GM23248 (cell line): Measurements from ENCODE around the gene JARID2. TPM values are rescaled to one million over a fixed set of nuclear protein-coding genes. Genes with fewer than 3 reads are reported as not detected.
"Not testable (repeated sequence)": the region's sequence is repeated elsewhere in the genome, so short reads cannot be mapped to it uniquely, and the experiment has no call there.

Experiments used
- DNase-seq: peaks from one replicate; pipeline ENCODE4 v3.0.0-alpha.2; 2015
- H2AFZ ChIP-seq: fragments of 200-600 bp; sonication (generic); 2 replicates; pipeline ENCODE4 v1.6.1; 2016; ENCODE audit warnings: antibody characterized with exemption
- H3F3A ChIP-seq: fragments of 200-600 bp; sonication (generic); 2 replicates; pipeline ENCODE4 v1.6.1; 2016; ENCODE audit warnings: mild to moderate bottlenecking, antibody characterized with exemption, mixed run types; ENCODE audit not compliant: insufficient read depth
- H3K27ac ChIP-seq: fragments of 200-600 bp; sonication (generic); 2 replicates; pipeline ENCODE4 v1.5.1; 2016; ENCODE audit warnings: mild to moderate bottlenecking
- H3K27me3 ChIP-seq: fragments of 200-600 bp; sonication (generic); replicated peaks from 2 replicates; pipeline ENCODE4 v1.6.1; 2016; ENCODE audit warnings: mild to moderate bottlenecking; ENCODE audit not compliant: insufficient read depth
- H3K36me3 ChIP-seq: fragments of 200-600 bp; sonication (generic); 2 replicates; pipeline ENCODE4 v1.6.1; 2016; ENCODE audit warnings: low read depth, mild to moderate bottlenecking
- H3K4me1 ChIP-seq: fragments of 200-600 bp; sonication (generic); 2 replicates; pipeline ENCODE4 v1.6.1; 2016; ENCODE audit warnings: mild to moderate bottlenecking; ENCODE audit not compliant: insufficient read depth
- H3K4me2 ChIP-seq: fragments of 200-600 bp; sonication (generic); one replicate; pipeline ENCODE4 v1.6.1; 2016; ENCODE audit warnings: mild to moderate bottlenecking; ENCODE audit not compliant: unreplicated experiment
- H3K4me3 ChIP-seq: fragments of 200-600 bp; sonication (generic); 2 replicates; pipeline ENCODE4 v1.5.1; 2016; ENCODE audit warnings: mild to moderate bottlenecking
- H3K79me2 ChIP-seq: fragments of 200-600 bp; sonication (generic); 2 replicates; pipeline ENCODE4 v1.6.1; 2016; ENCODE audit warnings: mild to moderate bottlenecking; ENCODE audit not compliant: insufficient read depth
- H3K9ac ChIP-seq: fragments of 200-600 bp; sonication (generic); 2 replicates; pipeline ENCODE4 v1.6.1; 2016; ENCODE audit warnings: mild to moderate bottlenecking
- H3K9me2 ChIP-seq: fragments of 200-600 bp; sonication (generic); 2 replicates; pipeline ENCODE4 v1.6.1; 2016; ENCODE audit warnings: mixed run types, mild to moderate bottlenecking, moderate library complexity; ENCODE audit not compliant: insufficient read depth
- H3K9me3 ChIP-seq: fragments of 200-600 bp; sonication (generic); one replicate; pipeline ENCODE4 v1.6.1; 2017; ENCODE audit warnings: low read depth
- H4K20me1 ChIP-seq: fragments of 200-600 bp; sonication (generic); 2 replicates; pipeline ENCODE4 v1.6.0; 2016; ENCODE audit not compliant: insufficient read depth
- EZH2 ChIP-seq: fragments of 200-600 bp; sonication (generic); IDR thresholded peaks from 2 replicates; pipeline ENCODE4 v1.6.1; 2018; ENCODE audit warnings: antibody characterized with exemption, mild to moderate bottlenecking; ENCODE audit not compliant: insufficient read depth, poor library complexity, severe bottlenecking
- EZH2phosphoT487 ChIP-seq: fragments of 200-600 bp; sonication (generic); IDR thresholded peaks from 2 replicates; pipeline ENCODE4 v1.6.1; 2018; ENCODE audit warnings: antibody characterized with exemption, moderate library complexity, mild to moderate bottlenecking, low read depth; ENCODE audit not compliant: insufficient read depth
- WGBS, 2 experiments: methylation state at CpG; one replicate each; pipeline ENCODE4 v1.1.6; 2015 to 2017; ENCODE audit warnings: low lambda C conversion rate in 2 of 2, low coverage in 1 of 2; ENCODE audit errors: missing lambda C conversion rate in 2 of 2; 5-methylcytosine and 5-hydroxymethylcytosine counted together
- in situ Hi-C: fragments of 300-500 bp; cut with MboI; formaldehyde crosslinking; loops from 2 replicates; pipeline ENCODE4 v1.15.0; 2020
- polyA plus RNA-seq: library from polyadenylated mRNA; unstranded; fragments of >200 nt; fragmentation: Nextera tagmentation; extraction: Ambion mirVana; gene quantifications from 2 replicates; pipeline ENCODE4 v1.2.1, GENCODE V29; 2016
- total RNA-seq: library from RNA; depleted of rRNA; stranded (reverse); fragments of >200 nt; shearing (Covaris generic); gene quantifications from 2 replicates; pipeline ENCODE4 v1.2.3, GENCODE V29; 2014

Gene JARID2
- total and polyA plus RNA-seq, 2 experiments from 2014 or later, result 3.9 to 9.3 TPM

DNA sequence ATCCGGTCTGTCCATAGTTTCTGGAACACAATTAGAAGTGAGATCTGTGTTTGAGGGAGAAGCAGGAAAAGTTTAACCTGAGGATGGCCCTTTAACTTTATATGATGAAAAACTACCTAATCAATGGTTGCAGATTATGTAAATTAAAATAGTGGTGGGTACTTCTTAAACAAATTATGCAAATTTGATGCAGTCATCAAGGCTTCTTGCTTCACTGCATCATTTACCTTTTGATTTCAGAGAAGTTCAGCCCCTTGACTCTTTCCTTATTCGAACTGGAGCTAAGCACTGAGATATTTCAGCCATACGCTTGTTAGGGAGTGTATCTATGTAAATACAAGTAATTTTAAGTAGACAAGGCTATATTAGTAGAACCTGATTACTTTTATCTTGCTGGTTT is 73.8 kb downstream of the JARID2 start:
- 95 to 96% methylated on average over 3 of the region's 3 CpGs for WGBS, 2 experiments
- Histone ChIP-seq H3K4me1 (peaks cover 12% of the 10 kb centered on the region), H3K79me2 (peaks cover 100% of the 10 kb centered on the region), H3K27me3 (no peaks in the 10 kb centered on the region), H3K36me3 (no peaks in the 10 kb centered on the region), H3K9ac (no peak overlapping the region), H4K20me1 (peaks cover 8% of the 10 kb centered on the region; the same call in 1 of the 2 replicates), H2AFZ (no peak overlapping the region), H3K27ac (no peak overlapping the region), H3F3A (no peaks in the 10 kb centered on the region), H3K4me2 (no peak overlapping the region), H3K4me3 (no peak overlapping the region), H3K9me3 (no peaks in the 10 kb centered on the region), H3K9me2 (no peaks in the 10 kb centered on the region; the same call in 1 of the 2 replicates)
- no peak for TF ChIP-seq EZH2phosphoT487
- no peak for TF ChIP-seq EZH2
- no peak for DNase-seq
- in situ Hi-C loops, result no loop called here

DNA sequence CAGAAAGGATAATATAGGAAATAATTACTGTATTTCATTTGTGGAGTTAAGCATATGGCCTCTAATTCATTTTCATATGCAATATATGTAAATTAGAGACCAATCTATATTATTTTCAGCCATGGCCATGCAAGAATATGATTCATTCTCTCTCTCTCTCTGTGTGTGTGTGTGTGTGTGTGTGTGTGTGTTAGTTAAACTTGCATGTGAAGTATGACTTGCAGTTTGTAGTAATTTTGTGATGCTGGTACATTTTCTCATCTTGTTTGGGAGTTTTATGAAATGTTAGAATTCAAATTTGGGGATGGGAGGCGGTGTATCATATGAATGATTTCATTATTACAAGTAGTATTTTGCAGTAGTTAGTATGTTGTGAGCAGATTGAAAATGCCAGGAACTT is 74.8 kb downstream of the JARID2 start:
- Histone ChIP-seq H3K4me3 (no peak overlapping the region), H2AFZ (no peak overlapping the region), H3K9me2 (no peaks in the 10 kb centered on the region), H3K4me2 (no peak overlapping the region), H3K79me2 (peaks cover 100% of the 10 kb centered on the region), H3K9me3 (no peaks in the 10 kb centered on the region), H3K4me1 (peaks cover 12% of the 10 kb centered on the region), H4K20me1 (peaks cover 8% of the 10 kb centered on the region; the same call in 1 of the 2 replicates), H3K36me3 (no peaks in the 10 kb centered on the region), H3K9ac (no peak overlapping the region), H3K27ac (no peak overlapping the region), H3F3A (no peaks in the 10 kb centered on the region), H3K27me3 (no peaks in the 10 kb centered on the region)
- 100% methylated on average over 1 of the region's 1 CpG for WGBS, 2 experiments
- in situ Hi-C loops, result no loop called here
- TF ChIP-seq EZH2 (no peak), EZH2phosphoT487 (no peak)
- DNase-seq, result peak; percentile 43

DNA sequence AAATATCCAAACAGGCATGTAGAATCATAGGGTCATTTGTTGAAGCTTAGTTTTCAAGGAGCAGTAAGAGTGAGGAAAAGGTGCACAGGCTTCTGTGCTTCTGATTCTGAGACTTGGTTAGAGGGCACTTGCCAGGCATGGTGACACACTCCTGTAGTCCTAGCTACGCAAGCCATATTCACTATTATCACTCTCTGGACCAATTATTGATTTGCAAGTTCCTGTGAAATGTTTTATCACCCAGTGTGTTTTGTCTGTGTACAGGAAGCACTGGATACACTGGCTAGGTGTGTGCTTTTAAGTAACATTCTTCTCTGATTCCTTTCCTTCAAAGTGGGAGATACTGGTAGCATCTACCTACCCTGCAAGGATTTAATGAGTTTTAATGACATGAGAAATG is 76.3 kb downstream of the JARID2 start:
- Histone ChIP-seq H4K20me1 (peaks cover 8% of the 10 kb centered on the region; the same call in 1 of the 2 replicates), H3K79me2 (peaks cover 100% of the 10 kb centered on the region), H3K9me3 (no peaks in the 10 kb centered on the region), H3K27me3 (no peaks in the 10 kb centered on the region), H3K9ac (no peak overlapping the region), H3K4me3 (no peak overlapping the region), H3K27ac (no peak overlapping the region), H3F3A (no peaks in the 10 kb centered on the region), H3K9me2 (no peaks in the 10 kb centered on the region), H3K4me1 (peaks cover 12% of the 10 kb centered on the region), H3K36me3 (no peaks in the 10 kb centered on the region), H3K4me2 (no peak overlapping the region), H2AFZ (no peak overlapping the region)
- no peak for TF ChIP-seq EZH2phosphoT487
- TF ChIP-seq EZH2, result no peak
- DNase-seq, result no peak
- 80 to 90% methylated on average over 1 of the region's 1 CpG for WGBS, 2 experiments
- in situ Hi-C loops, result no loop called here

DNA sequence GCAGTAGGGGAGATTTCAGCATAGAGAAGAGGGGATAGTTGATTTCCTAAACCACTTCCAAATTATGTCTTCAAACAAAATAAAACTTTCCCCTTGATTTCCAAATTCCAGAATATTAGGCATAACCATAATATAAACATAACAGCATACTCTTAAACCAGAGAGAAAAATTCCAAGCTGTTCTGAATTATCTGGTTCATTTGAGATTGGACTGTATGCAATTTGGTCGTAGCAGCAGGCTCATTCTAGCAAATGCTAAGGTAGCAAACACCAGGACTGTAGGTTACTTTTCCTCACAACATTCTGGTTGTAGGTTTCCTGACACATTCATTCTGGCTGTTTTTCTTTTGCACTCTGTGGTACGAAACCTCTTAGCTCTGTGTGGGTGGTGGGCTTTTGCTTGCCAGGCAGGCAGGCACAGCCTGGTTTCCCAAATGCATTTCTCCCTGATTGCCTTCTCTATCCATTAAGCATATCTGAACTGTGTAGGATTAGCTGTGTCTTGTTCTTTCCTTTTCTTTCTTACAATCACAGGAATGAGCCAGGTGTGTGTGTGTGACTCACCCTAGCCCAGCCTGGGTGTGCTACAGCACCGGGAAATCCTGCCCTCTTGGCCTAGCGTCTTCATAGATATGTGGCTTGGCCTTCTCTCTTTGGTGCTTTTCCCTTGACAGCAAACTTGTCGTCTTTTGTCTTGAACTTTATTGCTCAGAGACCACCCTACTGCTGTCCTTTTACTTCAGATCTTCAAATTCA is 77.1 kb downstream of the JARID2 start:
- no peak for DNase-seq
- in situ Hi-C loops, result no loop called here
- Histone ChIP-seq H4K20me1 (peaks cover 16% of the 10 kb centered on the region), H3K9ac (no peak overlapping the region), H3F3A (0 out of 2 replicates have a peak, but pooled peaks cover 1% of the 10 kb centered on the region), H3K4me3 (no peak overlapping the region), H3K9me2 (no peaks in the 10 kb centered on the region), H3K36me3 (no peaks in the 10 kb centered on the region), H3K27ac (no peak overlapping the region), H2AFZ (no peak overlapping the region), H3K4me2 (no peak overlapping the region), H3K9me3 (no peaks in the 10 kb centered on the region), H3K4me1 (peaks cover 12% of the 10 kb centered on the region), H3K79me2 (peaks cover 100% of the 10 kb centered on the region), H3K27me3 (no peaks in the 10 kb centered on the region)
- 78 to 84% methylated on average over 5 of the region's 5 CpGs for WGBS, 2 experiments
- TF ChIP-seq EZH2phosphoT487 (no peak), EZH2 (no peak)

DNA sequence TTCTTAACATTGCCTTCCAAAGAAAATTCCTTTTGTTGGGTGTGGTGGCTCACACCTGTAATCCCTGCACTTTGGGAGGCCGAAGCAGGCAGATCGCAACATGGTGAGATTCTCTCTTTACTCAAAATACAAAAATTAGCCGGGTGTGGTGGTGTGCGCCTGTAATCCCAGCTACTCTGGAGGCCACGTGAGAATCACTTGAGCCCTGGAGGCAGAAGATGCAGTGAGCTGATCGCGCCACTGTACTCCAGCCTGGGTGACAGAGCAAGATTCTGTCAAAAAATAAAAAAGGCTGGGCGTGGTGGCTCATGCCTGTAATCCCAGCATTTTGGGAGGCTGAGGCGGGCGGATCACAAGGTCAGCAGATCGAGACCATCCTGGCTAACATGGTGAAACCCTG is 77.7 kb downstream of the JARID2 start:
- 95 to 98% methylated on average over 11 of the region's 11 CpGs for WGBS, 2 experiments

More for the DNA sequence above, 77.7 kb downstream of the JARID2 start:
- H4K20me1 ChIP-seq, result peaks cover 16% of the 10 kb centered on the region
- H3K9me3 ChIP-seq, H3K4me2 ChIP-seq, in situ Hi-C loops, H3K9me2 ChIP-seq, H3K27me3 ChIP-seq, DNase-seq, H3K9ac ChIP-seq, H2AFZ ChIP-seq, H3K36me3 ChIP-seq, H3K27ac ChIP-seq, H3K4me3 ChIP-seq, H3F3A ChIP-seq: not testable (repeated sequence)
- H3K79me2 ChIP-seq, result peaks cover 100% of the 10 kb centered on the region
- peaks cover 14% of the 10 kb centered on the region for H3K4me1 ChIP-seq
